Prostate gland (tissue), 1 donor: ENCODE measurements around the gene PLCB1.

ENCODE experiments used
- POLR2A ChIP-seq: fragments of 450-650 bp; IDR thresholded peaks from one replicate; pipeline ENCODE4 v1.6.1; 2016; ENCODE audit warnings: antibody characterized with exemption, mild to moderate bottlenecking
- POLR2AphosphoS5 ChIP-seq: sonication (generic); formaldehyde crosslinking; IDR thresholded peaks from one replicate; pipeline ENCODE4 v1.6.1; 2017; ENCODE audit warnings: antibody characterized with exemption

DNA sequence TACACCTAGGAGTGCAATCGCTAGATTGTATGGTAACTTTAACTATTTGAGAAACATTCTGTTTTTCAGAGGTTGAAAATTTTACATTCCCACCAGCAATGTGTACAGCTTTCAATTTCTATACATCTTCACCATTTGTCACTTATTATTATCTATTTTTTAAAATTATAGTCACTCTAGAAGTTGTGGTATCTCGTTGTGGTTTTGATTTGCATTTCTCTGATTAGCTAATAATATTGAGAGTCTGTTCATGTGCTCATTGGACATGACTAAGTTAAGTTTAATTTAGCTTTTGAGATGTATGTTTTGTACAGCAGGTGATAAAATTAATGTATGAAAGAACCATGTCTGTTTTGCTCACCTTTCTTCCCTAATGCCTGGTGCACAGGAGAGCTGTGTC is 34.8 kb upstream of the PLCB1 start:
- TF ChIP-seq POLR2A: no peak
- TF ChIP-seq POLR2AphosphoS5: no peak
